Myometrial cell (primary cell): ENCODE results near the gene SMARCC1. TPM values are rescaled to one million over a fixed set of nuclear protein-coding genes. Genes with fewer than 3 reads are reported as not detected.

Experiments used
- total RNA-seq: library from RNA; depleted of rRNA; stranded (reverse); fragments of >200 nt; gene quantifications from 2 replicates; pipeline ENCODE4 v1.2.3, GENCODE V29; 2015

SMARCC1 gene
- total RNA-seq = 23.6 and 23.9 TPM in 2 replicates

DNA sequence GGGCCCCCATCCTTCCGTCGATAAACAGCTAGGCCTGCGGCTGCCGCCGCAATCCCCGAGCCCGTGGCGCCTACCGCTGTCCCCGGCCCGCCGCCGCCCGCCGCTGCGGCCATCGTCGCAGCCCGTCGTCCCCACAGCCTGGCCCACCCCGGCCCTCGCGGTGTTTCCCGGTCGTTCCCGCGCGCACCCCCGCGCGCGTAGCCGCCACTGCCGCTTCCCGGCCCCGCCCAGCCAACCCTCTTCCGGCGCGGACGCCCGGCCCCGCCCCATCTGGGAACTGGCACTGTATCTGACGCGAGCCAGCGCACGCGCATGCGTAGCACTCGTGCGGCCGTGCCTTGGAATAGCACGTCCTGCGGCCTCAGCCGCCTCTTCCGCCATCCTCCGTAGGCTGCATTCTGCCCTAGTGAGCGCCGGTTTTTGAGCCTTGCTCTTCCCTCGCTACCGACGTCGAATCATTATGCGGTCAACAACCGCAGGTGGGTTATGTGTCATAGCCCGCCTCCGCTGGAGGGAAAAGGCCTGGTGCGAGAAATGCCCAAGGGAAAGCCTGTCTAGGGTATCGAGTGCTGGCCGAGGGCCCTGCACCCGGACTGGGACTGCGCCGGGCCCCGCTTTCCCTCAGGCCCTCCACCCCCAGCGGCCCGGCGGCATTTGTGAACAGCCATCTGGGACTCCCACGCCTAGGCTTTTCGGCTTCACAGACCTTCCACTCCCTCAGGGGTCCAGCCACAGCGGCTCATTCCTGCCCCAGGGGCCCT lies at the start of gene SMARCC1:
Gene SMARCC1, minus strand, starts transcription at position 209 of the 761 bp plus-strand sequence. Its CDS starts 96 bp downstream, at position 113.

DNA sequence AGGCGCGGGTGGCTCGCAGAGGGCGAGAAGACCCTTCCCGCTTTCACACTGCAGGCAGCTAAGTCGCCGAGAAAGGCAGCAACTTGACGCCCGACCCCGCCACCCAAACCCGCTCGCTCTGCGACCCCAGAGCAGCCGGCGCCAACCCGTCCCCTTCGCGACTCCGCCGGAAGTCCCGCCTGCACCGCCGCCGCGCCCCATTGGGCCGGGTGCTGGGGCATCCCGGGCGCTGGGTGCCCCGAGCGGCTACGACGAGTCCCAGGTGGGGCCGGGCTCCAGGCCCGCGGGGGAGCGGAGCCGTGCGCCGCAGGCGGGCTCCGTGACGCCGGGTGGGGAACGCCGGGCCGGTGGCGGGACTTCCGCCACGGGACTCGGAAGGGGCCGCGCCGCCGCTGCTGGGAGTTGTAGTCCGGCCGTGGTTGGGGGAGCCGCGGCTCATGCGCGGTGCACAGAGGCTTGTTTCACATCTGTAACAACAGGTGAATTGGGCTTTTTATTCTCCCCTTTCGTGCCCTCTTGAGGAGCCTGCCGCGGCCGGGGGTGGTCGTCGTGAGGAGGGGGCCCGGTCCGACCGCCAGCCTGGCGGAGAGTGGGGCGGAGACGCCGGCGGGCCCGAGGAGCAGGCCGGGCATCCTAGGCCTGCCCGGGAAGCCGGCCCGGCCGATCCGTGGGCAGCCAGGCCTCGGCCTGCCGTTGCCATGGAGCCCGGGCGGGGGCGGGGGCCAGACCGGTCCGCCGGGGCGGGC lies 21.2 kb upstream of the SMARCC1 start, which contains the start of gene DHX30:
Gene DHX30, plus strand, starts transcription at position 405 of the 746 bp plus-strand sequence. CDS start 7,546 bp downstream, outside the sequence.

DNA sequence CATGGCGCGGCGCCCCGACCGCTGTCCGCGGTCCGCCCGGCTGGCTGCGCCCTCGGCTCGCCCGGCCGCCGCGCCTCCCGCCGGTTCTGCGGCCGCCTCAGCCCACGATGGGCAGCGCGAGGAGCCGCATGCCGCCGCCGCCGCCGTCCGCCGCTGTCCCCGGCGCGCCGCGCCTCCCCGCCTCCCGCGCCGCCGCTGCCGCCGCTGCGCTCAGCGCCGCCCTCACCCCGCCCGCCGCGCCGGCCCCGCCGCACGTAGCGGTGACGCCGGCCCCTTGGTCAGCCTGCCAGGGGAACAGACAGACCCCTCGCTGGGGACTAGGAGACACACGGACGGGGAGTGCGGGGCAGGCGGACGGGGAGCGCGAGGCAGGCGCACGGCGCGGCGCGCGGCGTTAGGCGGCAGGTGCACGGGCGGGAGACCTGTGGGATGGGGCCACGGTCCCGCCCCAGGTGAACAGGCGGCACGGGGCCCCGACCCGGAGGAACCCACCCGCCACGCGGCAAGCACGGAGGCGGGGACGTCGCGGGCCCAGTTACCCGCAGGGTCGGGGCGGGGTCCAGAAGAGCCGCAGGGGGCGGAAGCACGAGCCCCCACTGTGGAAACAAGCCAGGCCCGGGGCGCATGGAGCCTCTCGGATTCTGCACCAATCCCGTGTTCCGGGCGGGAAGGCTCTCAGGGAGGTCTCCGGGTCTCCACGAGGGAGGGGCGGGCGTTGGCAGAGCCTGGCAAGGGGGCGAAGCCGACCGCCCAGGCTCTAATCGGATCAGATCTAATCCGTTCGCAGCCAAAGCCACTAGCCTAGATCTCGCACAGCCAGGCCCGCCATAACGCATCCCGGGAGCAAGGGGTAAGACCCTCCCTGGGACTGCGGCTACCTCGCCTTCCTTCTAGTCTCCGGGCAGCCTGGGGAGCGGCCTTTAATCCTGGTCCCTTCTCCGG lies 202.7 kb downstream of the SMARCC1 start, which contains the start of gene CSPG5:
Gene CSPG5, minus strand, starts transcription at position 175 of the 942 bp plus-strand sequence. Its CDS starts 172 bp downstream, at position 3.

Other genes with a start within 250 kb of the SMARCC1 start
- gene CSPG5, start 203.0 kb downstream of the SMARCC1 start, total RNA-seq = 0.35 TPM in 1 of 2 replicates, not detected in the other
- gene DHX30, start 21.2 kb upstream of the SMARCC1 start, total RNA-seq = 54.5 and 57.4 TPM in 2 replicates
- gene MAP4, start 234.5 kb upstream of the SMARCC1 start, total RNA-seq = 141 and 149 TPM in 2 replicates